ENCODE data around the gene PRR36.

Gene PRR36

DNA sequence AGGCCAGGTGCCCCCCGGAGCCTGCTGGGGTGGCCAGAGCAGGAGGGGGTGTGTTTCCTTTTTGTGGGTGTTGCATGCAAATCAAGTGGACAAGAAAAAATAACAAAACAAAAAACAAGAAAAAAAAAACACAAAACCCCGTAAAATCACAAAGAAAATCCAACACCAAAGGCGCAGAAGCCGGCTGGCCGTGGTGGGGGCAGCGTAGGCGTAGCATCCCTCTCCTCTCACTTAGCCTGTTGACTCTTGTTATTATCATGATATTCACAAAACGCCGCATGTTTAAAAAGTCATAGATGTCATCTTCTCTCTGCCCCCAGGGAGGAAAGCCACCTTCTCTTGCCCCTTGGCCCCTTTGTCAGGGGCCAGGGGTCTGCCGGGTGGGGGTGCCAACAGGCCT is 39.5 kb upstream of the PRR36 start:
- DNase-seq (ENCODE audit: low spot score), result no peak

DNA sequence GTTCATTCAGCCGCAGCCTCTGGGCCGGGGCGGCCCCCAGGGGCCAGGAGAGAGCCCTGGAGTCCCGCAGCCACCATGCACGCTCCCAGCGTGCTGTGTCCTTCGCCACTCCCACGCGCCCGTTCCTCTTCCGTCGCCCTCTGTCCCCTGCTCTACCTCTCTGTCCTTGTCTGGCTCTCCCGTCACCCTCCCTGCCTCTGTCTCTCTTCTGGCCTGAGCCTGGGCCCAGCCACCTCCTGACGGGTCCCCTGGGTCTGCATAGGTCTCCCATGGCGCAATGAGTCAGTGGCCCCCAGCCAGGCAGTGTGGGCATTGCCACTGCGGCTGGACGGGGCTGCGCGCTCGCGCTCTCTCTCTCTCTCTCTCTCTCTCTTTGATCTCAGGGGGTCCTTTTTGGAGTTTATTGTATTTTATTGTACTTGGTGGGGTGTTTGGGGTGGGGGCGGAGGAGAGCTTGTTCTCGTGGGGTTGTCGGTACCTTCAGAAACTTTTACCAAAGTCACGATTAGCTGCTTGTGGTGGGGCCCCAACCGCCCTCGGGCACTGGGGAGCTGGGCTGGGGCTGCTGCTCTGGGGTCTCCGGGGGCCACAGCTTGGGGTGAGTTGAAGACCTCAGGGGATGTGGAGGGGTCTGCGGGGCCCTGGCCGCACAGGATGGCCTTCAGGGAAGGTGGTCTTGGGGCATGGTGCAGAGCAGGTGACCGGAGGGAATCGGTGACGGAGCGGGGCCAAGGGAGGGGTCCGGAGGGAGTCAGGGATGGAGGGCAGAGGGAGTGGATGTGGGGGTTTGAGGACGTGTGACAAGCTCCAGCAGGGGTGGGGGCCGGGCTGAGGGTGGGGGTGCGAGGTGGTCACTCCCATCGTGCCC is 38.7 kb upstream of the PRR36 start:
- DNase-seq (ENCODE audit: low spot score), result no peak

DNA sequence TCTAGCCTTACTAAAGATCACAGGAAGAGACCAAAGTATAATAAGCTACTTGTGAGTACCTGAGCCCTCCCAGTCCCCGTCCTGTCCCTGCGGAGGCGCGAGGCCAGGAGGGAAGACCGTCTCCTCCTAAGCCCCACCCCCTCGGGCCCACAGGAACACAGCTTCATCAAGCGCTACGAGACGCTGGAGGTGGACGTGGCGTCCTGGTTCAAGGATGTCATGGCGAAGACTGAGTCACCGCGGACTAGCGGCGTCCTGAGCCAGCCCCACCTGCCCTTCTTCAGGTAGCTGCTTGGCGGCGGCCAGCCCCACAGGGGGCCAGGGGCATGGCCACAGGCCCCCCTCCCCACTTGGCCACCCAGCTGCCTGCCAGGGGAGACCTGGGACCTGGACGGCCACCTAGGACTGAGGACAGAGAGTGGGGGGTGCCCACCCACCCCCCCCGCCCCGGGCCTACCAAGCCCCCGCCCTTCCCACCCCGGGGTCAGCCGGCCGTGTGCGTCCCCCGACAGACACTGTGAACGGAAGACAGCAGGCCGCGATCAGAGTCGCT is 38.0 kb upstream of the PRR36 start:
- no peak for DNase-seq (ENCODE audit: low spot score)

DNA sequence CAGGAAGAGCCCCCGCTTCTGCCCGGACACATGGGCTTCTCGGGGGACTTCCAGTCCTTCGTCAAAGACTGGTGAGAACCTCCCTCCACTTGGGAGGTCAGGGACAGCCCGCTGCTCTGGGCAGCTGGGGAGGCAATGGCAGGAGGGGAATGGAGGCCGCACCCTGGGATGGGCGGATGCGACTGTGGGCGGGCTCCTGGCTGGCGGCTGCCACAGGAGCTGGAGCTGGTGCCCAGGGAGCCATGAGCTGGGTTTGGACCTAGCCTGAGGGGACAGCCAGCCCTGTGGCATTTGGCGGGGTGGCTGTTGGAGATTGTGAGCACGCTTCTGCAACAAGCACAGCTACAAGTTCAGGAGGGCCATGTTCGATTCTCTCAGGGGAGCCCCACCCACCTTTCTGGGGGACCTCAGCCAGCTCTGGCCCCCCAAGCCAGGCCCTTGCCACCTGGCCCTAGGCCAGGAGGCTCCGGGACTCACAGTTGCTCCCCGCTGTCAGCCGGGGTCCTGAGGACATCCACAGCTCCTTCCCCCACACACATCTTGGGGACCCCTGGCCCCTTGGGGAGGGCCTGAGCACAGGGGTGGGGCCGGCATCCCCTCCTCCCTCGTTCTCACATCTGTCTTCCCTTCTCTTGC is 37.4 kb upstream of the PRR36 start:
- no peak for DNase-seq (ENCODE audit: low spot score)

DNA sequence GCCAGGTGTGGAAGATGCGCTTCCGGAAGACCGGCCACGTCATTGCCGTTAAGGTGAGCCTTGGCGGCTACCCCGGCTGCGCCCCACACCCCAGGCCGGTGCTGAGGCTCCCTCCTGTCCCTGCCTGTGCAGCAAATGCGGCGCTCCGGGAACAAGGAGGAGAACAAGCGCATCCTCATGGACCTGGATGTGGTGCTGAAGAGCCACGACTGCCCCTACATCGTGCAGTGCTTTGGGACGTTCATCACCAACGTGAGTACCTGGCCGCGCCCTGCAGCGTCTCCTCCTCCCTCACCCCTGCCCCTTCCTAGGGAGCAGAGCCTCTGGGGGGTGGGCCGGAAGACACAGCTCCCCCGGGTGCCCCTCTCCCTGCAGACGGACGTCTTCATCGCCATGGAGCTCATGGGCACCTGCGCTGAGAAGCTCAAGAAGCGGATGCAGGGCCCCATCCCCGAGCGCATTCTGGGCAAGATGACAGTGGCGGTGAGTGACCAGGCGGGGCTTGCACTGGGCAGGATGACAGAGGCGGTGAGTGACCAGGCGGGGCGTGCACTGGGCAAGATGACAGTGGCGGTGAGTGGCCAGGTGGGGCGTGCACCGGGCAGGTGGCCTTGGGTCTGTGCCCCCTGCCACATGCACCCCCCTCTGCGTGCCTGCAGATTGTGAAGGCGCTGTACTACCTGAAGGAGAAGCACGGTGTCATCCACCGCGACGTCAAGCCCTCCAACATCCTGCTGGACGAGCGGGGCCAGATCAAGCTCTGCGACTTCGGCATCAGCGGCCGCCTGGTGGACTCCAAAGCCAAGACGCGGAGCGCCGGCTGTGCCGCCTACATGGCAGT is 36.4 kb upstream of the PRR36 start:
- DNase-seq (ENCODE audit: low spot score), result no peak

DNA sequence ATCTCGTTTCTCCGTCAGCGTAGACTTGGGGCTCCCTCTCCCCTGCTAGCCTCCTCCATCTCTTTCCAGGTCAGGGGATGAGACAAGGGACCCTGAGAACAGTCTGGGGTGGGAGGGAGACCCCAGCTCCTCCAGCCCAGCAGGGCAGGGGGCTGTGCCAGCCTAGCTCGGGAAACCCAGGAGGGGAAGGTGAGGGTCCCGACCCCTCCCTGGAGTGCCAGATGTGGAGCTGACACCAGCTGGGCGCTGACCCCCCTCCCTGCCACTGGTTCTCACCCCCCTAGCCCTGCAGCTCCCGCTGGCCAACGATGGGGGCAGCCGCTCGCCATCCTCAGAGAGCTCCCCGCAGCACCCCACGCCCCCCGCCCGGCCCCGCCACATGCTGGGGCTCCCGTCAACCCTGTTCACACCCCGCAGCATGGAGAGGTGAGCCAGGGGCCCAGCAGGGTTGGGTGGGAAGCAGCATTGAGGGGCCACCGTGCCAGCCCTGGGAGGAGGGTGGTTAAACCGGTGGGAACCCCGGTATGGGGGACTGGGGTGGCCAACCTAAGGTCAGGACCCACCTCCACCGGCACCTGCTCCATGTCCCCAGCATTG is 35.4 kb upstream of the PRR36 start:
- no peak for DNase-seq (ENCODE audit: low spot score)

DNA sequence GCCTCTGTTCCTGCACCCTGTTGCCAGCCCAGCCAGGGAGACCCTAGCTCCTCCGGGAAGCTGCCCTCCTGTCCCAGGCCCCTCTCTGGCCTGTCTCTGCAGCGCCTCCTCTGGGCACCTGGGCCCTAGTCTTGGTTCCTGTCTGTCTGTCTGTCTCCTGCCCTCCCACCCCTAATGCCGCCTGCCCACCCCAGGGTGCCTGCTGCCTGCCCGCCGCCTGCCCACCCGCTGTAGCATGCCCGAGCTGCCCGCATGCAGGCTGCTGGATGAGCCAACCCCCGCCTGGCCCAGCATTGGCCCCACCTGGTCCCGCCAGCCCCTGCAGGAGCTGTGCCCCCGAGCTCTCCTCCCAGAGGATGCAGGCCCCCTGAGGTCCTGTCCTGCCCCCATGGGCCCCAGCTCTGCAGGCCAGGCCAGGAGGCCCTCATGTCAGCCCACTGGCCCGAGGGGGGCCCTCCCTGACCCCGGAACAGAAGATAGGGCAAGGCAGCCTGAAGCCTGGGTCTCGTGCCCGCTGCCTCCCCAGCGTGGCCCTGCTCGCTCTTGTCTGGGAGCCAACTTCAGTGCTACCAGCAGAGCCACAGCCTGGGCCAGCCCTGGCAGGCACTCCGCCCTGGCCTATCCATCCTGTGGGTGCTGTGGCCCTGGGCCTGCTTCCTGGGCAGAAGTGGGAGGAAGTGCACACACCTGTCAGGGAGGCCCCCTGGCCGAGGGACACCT is 34.7 kb upstream of the PRR36 start:
- no peak for DNase-seq (ENCODE audit: low spot score)

DNA sequence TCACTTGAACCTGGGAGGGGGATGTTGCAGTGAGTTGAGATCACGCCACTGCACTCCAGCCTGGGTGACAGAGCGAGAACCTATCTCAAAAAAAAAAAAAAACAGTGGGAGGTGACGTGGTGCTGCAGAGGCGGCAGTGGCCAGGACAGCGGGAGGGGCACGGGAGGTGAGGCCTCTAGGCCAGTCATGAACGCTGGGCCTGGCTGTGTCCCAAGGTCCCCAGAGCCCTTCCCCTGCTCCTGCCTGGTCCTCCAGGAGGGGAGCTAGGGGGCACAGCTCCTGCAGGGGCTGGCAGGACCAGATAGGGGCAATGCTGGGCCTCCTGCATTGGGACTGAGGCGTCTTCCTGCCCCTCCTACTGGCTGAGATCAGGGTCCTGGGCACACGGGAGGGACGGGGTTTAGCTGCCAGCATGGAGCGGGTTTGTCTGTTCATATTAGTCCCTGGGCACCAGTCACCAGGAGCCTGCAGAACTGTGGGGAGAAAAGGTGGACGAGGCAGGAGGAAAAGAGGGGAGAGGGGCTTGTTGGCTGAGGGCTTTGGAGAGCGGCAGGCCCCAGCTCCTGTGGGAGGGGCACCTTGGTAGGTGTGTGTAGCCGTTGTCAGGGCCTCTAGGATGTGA is 34.0 kb upstream of the PRR36 start:
- DNase-seq (ENCODE audit: low spot score), result no peak

DNA sequence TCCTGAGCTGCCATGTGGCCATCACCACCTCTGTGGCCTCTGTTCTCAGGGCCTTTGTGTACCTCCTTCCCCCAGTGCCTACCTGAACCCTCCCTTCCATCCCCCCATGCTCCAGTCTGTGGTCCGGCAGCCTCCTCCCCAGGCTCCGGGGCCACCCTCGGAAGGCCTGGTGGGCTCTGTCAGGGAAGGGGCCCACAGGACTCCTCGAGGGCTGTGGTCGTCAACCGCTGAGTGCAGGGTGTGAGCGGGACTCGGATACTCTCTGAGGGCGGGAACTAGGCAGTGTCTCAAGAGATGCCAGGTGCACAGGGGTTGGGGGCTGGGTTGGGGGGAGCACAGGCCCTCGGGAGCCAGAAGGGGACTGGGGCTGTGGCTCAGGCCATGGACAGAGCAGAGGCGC is 33.4 kb upstream of the PRR36 start:
- DNase-seq (ENCODE audit: low spot score), result no peak

DNA sequence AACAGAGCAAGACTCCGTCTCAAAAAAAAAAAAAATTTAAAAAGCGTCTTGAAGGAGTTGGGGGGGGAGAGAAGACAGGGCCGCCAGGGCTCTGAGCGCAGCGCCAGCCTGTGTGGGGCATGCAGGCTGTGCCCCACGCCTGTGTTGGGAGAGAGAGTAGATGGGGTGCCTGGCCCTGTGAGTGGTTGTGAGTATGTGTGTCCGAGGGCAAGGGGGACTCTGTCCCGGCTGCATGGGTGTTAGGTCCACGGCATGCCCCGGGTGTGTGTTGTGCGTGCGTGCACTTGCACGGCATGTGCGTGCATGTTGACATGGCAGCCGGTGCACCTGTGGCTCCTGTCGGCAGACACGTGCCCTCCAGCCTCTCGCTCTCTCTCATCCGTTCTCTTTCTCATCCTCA is 32.9 kb upstream of the PRR36 start:
- no peak for DNase-seq (ENCODE audit: low spot score)

DNA sequence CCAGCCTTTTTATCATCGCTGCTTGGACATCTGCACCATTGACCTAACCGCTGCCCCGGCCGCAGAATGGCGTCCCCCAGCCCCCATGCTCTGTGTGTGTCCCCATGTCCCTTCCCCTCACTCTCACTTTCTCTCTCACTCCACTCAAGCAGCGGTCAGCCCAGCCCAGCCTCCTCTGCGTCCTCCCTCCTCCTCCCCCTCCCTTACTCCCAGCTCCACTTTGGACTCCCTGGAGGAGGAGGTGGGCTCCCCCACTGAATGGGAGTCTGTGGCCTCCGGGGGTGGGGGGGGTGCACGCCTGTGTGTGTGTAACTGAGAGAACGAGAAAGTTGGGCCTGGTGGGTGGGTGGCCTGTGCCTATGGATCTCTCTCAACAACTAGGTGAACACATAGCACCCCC is 31.7 kb upstream of the PRR36 start:
- no peak for DNase-seq (ENCODE audit: low spot score)

DNA sequence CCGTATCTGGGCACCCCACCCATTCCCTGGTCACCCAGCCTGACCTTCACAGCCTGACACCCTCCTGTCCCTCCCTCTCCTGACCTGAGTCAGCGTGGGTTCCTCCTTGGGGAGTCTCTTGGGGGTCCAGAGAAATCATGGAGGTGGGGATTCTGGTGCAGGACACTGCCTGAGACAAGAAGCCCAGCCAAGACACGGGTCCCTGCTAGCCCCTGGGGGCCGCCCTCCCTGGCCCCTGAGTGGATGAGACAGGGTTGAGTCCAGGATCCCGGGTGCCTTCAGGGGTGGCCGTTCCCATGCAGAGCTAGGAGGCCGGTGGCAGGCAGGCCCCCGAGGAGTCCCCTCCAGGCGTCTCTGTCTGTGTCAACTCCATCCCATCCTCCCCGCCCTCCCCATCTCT is 31.1 kb upstream of the PRR36 start:
- DNase-seq (ENCODE audit: low spot score), result no peak

DNA sequence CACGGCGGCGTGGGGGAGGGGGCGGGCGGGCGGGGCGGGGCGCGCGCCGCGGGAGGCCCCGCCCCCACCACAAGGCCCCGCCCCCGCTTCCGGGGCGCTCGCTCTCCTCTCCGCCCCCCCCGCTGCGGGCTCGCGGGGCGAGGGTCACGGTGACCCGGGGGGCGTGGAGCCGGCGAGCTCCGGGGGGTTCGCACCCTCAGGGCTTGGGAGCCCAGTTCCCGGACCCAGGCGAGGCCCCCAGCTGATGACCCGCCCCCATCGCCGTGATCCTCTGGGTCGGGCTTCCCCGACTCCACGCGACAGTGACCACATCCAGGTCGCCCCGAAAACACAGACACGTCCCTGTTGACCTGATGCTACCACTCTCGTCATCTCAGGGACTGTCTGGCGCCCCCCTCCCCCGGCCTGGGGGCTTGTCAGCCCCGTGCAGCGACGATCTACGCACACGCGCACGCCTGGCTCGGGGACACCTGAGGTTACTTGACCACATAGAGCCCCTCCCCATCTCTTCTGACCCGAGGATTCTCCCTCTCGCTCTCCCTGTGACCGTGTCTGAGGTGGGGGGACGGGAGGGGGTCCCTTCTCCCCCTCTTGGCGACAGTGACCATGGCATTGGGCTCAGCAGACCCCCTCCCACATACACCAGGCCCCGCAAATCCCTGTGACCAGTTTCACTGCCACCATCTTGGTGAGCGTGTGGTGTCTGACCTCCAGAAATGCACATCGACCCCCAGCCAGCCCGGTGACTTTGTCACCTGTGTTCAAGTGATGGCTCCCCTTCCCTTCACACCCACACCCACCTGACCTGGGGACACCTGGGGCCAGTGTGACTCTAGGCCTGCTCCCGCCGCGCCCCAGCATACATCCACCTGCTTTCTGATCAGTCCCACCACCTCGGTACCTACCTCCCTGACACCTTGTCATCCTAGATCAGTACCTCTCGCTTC is 30.2 kb upstream of the PRR36 start:
- no peak for DNase-seq (ENCODE audit: low spot score)

DNA sequence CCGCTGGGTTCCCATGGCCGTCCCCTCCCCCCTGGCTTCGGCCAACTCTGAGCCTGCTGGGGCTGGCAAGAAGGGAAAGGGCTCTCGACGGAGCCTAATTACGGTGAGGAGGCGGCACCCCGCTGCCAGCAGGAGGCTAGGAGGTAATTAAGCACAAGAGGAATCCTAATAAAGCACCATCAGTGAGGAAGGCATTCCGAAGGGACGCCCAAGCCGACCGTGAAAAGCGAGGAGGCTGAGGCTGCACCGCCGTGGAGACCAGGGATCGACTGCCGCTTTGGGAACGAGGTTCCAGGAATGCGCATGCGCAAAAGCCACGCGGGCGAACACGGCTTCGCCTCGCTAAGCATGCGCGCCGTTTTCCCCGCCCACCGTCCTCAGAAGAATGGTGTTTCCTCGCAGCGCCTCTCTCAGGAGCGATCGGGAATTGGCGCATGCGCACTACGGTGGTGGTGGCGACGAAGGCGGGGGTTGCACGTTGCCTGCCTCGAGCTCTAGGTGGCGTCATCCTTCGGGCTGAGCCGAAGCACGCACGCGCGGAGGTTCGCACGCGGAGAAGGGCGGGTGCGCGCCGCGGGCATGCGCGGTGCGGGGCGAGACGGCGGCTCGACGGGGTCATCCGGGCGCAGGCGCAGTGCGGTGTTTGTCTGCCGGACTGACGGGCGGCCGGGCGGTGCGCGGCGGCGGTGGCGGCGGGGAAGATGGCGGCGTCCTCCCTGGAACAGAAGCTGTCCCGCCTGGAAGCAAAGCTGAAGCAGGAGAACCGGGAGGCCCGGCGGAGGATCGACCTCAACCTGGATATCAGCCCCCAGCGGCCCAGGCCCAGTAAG is 29.3 kb upstream of the PRR36 start, which contains the start of gene MAP2K7:
MAP2K7 (plus strand) TSS at position 634 of the 830 bp plus-strand sequence; CDS start at position 702, 68 bp downstream.
- DNase-seq (ENCODE audit: low spot score), result peak; percentile 99

DNA sequence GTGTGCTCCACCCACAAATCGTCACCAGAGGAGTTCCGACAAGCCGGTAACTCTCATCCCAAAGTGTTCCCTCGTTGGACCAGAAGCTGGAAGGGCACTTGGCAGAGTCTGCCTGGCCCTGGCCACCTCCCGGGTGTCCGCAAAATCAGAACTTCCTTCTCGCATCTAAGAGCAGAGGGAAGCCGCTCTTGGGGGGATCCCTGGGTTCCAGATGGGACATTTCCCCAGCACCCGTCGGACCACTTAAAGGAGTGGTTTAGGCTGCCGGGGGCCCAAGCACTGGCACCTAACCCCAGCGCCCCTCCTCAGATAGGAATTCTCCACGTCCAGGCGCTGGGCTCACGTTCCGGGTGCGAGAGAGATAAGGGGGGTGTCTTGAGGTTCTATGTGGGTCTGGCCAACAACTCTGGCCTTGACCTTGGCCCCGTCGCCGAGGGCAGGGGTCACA is 28.6 kb upstream of the PRR36 start:
- no peak for DNase-seq (ENCODE audit: low spot score)

DNA sequence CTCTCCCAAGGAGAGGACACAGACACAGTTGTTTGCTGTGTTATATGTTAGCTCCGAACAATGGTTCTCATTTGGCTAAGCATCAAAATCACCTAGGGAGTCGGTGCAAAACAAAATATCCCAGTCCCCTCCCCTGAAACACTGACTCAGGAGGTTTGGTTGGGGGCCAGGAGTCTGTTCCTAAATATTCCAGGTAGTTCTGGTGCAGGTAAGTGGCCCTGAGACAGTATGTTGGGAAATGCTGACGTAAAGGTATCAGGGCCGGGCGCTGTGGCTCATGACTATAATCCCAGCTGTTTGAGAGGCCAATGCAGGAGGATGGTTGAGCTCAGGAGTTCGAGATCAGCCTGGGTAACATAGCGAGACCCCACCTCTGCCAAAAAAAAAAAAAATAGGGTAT is 27.1 kb upstream of the PRR36 start:
- no peak for DNase-seq (ENCODE audit: low spot score)

DNA sequence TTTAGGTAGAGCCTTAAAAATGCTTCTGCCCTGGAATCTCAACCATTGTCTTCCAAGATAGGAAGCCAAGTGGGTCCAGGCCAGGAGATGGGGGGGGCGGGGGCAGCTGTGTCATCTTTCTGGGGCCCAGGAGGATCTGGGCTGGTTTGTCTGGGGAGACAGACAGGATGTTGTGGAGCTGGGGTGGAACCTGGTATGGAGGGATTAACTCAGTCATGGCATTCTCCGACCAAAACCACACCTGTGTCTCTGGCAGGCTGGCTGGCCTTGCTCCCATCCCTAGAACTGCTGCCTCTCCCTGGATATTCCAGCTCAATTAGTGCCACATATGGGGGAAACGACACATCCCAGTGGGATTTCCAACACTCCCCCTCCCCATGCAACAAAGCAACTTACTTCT is 26.7 kb upstream of the PRR36 start:
- DNase-seq (ENCODE audit: low spot score), result no peak

DNA sequence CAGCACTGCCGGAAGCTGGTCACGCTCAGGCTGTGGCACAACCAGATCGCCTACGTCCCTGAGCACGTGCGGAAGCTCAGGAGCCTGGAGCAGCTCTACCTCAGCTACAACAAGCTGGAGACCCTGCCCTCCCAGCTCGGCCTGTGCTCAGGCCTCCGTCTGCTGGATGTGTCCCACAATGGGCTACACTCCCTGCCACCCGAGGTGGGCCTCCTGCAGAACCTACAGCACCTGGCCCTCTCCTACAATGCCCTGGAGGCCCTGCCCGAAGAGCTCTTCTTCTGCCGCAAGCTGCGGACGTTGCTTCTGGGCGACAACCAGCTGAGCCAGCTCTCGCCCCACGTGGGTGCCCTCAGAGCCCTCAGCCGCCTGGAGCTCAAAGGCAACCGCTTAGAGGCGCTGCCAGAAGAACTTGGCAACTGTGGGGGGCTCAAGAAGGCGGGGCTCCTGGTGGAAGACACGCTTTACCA is 26.2 kb upstream of the PRR36 start:
- DNase-seq (ENCODE audit: low spot score), result no peak

All from putamen (tissue), 1 donor.